A673 (cell line): ENCODE data around the gene GGA3.

ENCODE experiments used
- CTCF ChIP-seq: fragments of 300-800, 200-600 bp; sonication (generic); conservative IDR thresholded peaks from 2 replicates; pipeline ENCODE4 v1.5.1; 2017; ENCODE audit warnings: low read depth, mild to moderate bottlenecking, antibody characterized with exemption, low read length, moderate library complexity, mixed read lengths
- EZH2 ChIP-seq: fragments of 200-600 bp; sonication (generic); IDR thresholded peaks from 2 replicates; pipeline ENCODE4 v1.6.1; 2017; ENCODE audit warnings: borderline replicate concordance, low read depth, mild to moderate bottlenecking, mixed read lengths, antibody characterized with exemption, low read length; ENCODE audit not compliant: poor library complexity, severe bottlenecking

GRCh38 chr17:75199886-75200618 is 61.4 kb downstream of the GGA3 start:
- no peak for TF ChIP-seq EZH2
- TF ChIP-seq CTCF = no peak
